Fibroblast of pulmonary artery (primary cell): ENCODE measurements around the gene CAP1.

Source experiments
- DNase-seq: peaks from one replicate; pipeline ENCODE4 v3.0.0-alpha.2; 2010; ENCODE audit warnings: low read depth
- H3K4me3 ChIP-seq: replicated peaks from 2 replicates; pipeline ENCODE4 v1.5.1; 2011; ENCODE audit warnings: low read depth, mild to moderate bottlenecking, control low read depth, low read length, moderate library complexity
- TF ChIP-seq, protein P1 (sequence below): IDR thresholded peaks from 2 replicates; pipeline ENCODE4 v1.5.1; 2011; ENCODE audit warnings: mild to moderate bottlenecking, control low read depth, low read length, inconsistent platforms; ENCODE audit errors: missing control alignments

The CAP1 gene

DNA sequence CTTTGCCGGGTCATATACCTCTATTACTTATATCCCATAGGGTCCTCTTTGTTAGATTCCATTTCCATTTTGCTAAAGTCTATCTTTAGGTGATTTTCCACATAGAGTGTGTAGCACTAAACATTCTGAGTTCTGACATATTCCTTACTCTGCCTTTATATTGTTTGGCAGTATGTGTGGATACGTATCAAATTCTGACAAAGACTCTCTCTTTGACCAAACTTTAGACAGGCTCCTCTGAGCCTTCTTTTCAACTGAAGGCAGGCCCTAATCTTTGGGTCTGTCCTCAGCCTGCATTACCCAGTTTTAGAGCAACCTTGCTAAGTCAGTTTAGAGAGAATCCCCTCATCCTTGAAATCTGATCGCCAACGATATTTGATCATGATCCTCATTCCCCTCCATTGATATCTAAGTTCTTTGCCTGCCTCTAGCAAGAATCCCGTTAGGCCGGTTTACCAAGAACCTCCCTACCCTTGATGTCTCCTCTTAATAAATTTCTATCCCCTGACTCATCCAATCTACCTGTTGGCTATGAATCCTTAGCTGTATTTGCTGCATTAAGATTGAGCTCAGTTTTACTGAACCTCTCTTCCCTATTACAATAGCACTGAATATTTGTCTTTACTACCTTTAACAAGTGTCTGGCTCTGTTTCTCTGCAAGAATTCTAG, 66.9 kb downstream of the CAP1 start:
- no peak for DNase-seq
- TF ChIP-seq, protein P1, sequence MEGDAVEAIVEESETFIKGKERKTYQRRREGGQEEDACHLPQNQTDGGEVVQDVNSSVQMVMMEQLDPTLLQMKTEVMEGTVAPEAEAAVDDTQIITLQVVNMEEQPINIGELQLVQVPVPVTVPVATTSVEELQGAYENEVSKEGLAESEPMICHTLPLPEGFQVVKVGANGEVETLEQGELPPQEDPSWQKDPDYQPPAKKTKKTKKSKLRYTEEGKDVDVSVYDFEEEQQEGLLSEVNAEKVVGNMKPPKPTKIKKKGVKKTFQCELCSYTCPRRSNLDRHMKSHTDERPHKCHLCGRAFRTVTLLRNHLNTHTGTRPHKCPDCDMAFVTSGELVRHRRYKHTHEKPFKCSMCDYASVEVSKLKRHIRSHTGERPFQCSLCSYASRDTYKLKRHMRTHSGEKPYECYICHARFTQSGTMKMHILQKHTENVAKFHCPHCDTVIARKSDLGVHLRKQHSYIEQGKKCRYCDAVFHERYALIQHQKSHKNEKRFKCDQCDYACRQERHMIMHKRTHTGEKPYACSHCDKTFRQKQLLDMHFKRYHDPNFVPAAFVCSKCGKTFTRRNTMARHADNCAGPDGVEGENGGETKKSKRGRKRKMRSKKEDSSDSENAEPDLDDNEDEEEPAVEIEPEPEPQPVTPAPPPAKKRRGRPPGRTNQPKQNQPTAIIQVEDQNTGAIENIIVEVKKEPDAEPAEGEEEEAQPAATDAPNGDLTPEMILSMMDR: no peak
- H3K4me3 ChIP-seq: no peak overlapping the region

DNA sequence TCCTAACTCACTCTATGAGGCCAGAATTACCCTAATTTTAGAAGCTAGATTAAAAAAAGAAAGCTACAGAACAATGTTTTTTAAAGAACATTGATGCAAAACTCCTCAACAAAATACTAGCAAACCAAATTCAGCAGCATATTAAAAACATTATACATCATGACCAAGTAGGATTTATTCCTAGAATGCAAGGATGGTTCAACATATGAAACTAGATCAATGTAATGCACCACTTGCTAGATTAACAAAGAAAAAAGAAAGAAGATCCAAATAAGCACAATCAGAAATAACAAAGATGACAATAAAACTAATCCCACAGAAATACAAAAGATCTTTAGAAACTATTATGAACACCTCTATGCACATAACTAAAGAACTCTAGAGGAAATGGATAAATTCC, 69.9 kb downstream of the CAP1 start:
- no peak overlapping the region for H3K4me3 ChIP-seq
- no peak for DNase-seq
- TF ChIP-seq, protein P1: no peak

DNA sequence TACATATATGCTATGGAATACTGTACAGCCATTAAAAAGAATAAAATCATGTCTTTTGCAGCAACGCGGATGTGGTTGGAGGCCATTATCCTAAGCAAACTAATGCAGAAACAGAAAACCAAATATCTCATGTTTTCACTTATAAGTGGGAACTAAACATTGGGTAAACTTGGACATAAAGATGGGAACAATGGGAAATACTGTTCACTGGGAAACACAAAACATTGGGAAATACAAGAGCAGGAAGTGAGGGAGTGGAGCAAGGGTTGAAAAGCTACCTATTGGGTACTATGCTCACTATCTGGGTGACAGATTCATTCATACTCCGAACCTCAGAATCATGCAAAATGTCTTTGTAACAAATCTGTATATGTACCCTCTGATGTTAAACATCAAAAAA, 73.9 kb downstream of the CAP1 start:
- TF ChIP-seq, protein P1: no peak
- no peak overlapping the region for H3K4me3 ChIP-seq

DNA sequence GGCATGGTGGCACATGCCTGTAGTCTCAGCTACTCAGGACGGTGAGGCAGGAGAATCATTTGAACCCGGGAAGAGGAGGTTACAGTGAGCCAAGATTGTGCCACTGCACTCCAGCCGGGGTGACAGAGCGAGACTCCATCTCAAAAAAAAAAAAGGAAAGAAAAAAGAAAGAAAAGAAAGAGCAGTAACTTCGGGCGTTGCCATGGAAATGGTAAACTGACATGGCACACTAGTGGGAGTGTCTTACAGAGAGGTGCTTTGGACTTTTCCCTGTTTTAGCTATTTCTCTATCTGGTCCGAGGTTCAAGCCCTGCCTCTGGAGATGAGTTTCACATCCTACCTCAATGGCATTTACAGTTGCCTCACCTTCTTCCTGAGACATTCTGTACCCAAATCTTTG, 79.6 kb downstream of the CAP1 start:
- H3K4me3 ChIP-seq: no peak overlapping the region
- TF ChIP-seq, protein P1: no peak
- no peak for DNase-seq

More for the DNA sequence above, 73.9 kb downstream of the CAP1 start:
- DNase-seq: no peak
